ENCODE data around the gene SCRT2. TPM values are rescaled to one million over a fixed set of nuclear protein-coding genes. Genes with fewer than 3 reads are reported as not detected.

Gene SCRT2
- total and polyA plus RNA-seq, 9 donors: not detected

DNA sequence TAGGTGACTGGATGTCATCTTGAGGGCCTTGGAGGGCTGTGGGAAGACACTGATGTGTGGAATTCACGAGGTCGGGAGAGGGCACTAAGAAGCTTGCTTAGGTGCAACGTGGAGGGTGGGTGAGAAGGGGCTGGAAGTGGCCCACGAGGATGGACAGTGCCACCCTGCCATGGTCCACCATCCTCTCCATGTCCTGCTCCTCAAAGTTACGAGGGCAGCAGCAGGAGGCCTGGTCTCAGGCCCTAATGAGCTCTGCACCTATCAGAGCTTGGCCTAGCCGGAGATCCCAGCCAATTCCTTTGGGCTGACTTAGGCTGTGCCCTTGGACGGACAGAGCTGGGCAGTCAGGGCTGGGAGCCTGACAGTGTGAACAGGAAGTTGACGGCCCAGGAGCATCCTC, 27.8 kb upstream of the SCRT2 start:
- Histone ChIP-seq H3K27me3 (no peaks in the 10 kb centered on the region), H3K9me3 (peaks cover 0 to 3% of the 10 kb centered on the region in 2 donors), H3K36me3 (no peaks in the 10 kb centered on the region), H3K27ac (no peak overlapping the region), H3K4me3 (no peak overlapping the region), H3K4me1 (ENCODE audit: insufficient read depth) (no peaks in the 10 kb centered on the region)
- intact Hi-C loops (cut with DNase I): no loop called here
- 75 to 84% (median 78%) methylated on average over 8 of the region's 8 CpGs for WGBS, 3 donors
- no peak for DNase-seq
- no peak for TF ChIP-seq POLR2A (IDR thresholded peaks at IDR 0.05)
- TF ChIP-seq CTCF (IDR thresholded peaks at IDR 0.05): no peak
- TF ChIP-seq EP300 (IDR thresholded peaks at IDR 0.05): no peak

GRCh38 chr20:703006-703405, 27.4 kb upstream of the SCRT2 start:
- H3K27ac ChIP-seq: no peak overlapping the region
- DNase-seq: no peak
- WGBS, 3 donors: 40 to 52% (median 46%) methylated on average over 2 of the region's 2 CpGs
- peaks cover 0 to 2% of the 10 kb centered on the region in 2 donors for H3K9me3 ChIP-seq
- H3K4me1 ChIP-seq (ENCODE audit: insufficient read depth): no peaks in the 10 kb centered on the region
- no peaks in the 10 kb centered on the region for H3K27me3 ChIP-seq
- intact Hi-C loops (cut with DNase I): no loop called here
- no peak overlapping the region for H3K4me3 ChIP-seq
- TF ChIP-seq EP300 (IDR thresholded peaks at IDR 0.05) (no peak), CTCF (IDR thresholded peaks at IDR 0.05) (no peak), POLR2A (IDR thresholded peaks at IDR 0.05) (no peak)
- no peaks in the 10 kb centered on the region for H3K36me3 ChIP-seq

- Histone ChIP-seq H3K4me3 (no peak overlapping the region), H3K27me3 (no peaks in the 10 kb centered on the region), H3K27ac (no peak overlapping the region), H3K36me3 (no peaks in the 10 kb centered on the region), H3K9me3 (no peaks in the 10 kb centered on the region), H3K4me1 (ENCODE audit: insufficient read depth) (no peaks in the 10 kb centered on the region)
- DNase-seq: no peak
- TF ChIP-seq POLR2A (IDR thresholded peaks at IDR 0.05): no peak
- no peak for TF ChIP-seq CTCF (IDR thresholded peaks at IDR 0.05)
- TF ChIP-seq EP300 (IDR thresholded peaks at IDR 0.05): no peak
- WGBS, 3 donors: 45 to 53% (median 50%) methylated on average over 6 of the region's 6 CpGs
- intact Hi-C loops (cut with DNase I): no loop called here
These were observed 26.0 kb upstream of the SCRT2 start for GRCh38 chr20:701401-702129.

DNA sequence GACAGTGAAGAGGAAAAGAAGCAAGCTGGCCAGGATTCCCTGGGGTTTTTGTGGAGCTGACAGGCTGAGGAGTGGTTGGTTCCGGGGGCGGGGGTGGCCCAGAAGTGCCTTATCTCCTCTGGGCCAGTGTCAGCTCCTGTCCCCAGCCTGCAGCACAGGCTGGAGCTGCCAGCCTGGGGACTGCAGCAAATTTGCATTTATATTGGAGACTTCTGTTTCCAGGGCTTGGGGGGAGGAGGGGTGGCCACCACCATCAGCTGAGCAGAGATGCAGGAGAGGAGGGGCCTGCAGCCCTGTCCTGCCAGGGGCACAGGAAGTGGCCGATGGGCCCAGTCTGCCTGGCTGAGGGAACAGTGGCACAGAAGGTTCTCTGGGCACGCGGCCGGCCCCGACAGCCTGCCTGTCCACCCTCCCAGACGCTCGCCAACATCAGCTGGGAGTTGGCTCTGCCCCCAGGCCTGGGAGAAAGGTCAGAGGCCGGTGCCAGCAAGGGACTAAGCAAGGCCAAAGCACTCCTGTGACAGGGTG, 24.3 kb upstream of the SCRT2 start:
- intact Hi-C loops (cut with DNase I): no loop called here
- TF ChIP-seq CTCF (IDR thresholded peaks at IDR 0.05) (no peak), POLR2A (IDR thresholded peaks at IDR 0.05) (no peak), EP300 (IDR thresholded peaks at IDR 0.05) (no peak)
- Histone ChIP-seq H3K27me3 (no peaks in the 10 kb centered on the region), H3K27ac (no peak overlapping the region), H3K36me3 (no peaks in the 10 kb centered on the region), H3K9me3 (no peaks in the 10 kb centered on the region), H3K4me1 (ENCODE audit: insufficient read depth) (no peaks in the 10 kb centered on the region), H3K4me3 (no peak overlapping the region)
- WGBS, 3 donors: 48 to 67% (median 55%) methylated on average over 9 to 10 of the region's 10 CpGs
- DNase-seq: no peak

All from ovary (tissue), 9 donors.